ENCODE data around the gene DDX24.

DNA sequence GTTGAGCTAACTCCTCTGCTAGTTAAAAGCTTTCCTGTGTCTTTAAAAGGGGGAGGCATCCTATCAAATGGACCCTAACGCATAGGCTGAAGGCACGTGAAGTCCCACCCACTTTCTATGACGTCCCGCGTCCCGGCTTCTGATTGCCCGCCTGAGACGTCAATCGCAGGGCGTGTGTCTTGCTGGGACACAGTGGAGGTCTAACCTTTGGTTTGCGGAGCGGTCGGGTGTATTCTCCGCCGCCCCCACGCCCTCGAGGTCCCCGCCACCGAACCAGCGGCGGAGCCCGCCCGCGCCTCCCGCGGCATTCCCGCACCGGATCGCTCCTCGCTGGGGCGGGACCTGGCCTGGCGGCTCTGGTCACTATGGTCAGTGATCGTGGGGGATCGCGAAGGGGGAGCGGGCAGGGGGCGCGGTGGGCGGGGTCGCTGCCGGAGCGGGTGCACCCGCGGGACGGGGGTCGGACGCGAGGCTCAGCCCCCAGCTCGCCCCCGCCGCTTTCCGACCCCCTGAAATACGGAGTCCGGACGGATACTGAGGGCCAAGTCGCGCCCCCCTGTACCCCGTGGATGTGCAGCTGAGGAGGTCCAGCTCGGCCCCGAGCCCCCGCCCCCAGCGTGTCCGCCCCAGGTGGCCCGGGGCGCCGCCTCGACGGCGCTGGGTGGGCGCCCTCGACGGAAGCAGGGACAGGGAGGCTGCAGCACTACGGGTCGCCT, 54.7 kb downstream of the DDX24 start, which contains the start of gene OTUB2:
- TF ChIP-seq, protein P1, sequence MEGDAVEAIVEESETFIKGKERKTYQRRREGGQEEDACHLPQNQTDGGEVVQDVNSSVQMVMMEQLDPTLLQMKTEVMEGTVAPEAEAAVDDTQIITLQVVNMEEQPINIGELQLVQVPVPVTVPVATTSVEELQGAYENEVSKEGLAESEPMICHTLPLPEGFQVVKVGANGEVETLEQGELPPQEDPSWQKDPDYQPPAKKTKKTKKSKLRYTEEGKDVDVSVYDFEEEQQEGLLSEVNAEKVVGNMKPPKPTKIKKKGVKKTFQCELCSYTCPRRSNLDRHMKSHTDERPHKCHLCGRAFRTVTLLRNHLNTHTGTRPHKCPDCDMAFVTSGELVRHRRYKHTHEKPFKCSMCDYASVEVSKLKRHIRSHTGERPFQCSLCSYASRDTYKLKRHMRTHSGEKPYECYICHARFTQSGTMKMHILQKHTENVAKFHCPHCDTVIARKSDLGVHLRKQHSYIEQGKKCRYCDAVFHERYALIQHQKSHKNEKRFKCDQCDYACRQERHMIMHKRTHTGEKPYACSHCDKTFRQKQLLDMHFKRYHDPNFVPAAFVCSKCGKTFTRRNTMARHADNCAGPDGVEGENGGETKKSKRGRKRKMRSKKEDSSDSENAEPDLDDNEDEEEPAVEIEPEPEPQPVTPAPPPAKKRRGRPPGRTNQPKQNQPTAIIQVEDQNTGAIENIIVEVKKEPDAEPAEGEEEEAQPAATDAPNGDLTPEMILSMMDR (IDR thresholded peaks at IDR 0.05; ENCODE audit: control extremely low read depth in 1 of 3, insufficient read depth in 1 of 3, low read depth in 1 of 3, low read length in 3 of 3): no peak
- no peak for TF ChIP-seq EP300 (IDR thresholded peaks at IDR 0.05; ENCODE audit: borderline replicate concordance in 1 of 2, low read depth in 2 of 2, low read length in 2 of 2)
- no peak for TF ChIP-seq POLR2A (IDR thresholded peaks at IDR 0.05; ENCODE audit: control extremely low read depth in 1 of 2, low read depth in 2 of 2, low read length in 2 of 2)
- TF ChIP-seq, protein P2, sequence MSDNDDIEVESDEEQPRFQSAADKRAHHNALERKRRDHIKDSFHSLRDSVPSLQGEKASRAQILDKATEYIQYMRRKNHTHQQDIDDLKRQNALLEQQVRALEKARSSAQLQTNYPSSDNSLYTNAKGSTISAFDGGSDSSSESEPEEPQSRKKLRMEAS (IDR thresholded peaks at IDR 0.05): peak; percentile 82
- no peak for TF ChIP-seq EZH2 (IDR thresholded peaks at IDR 0.05; ENCODE audit: low read depth, low read length, severe bottlenecking)
- TF ChIP-seq GABPA (IDR thresholded peaks at IDR 0.05; ENCODE audit: borderline replicate concordance, insufficient read depth, low read length): no peak
- no peak for TF ChIP-seq SUZ12 (IDR thresholded peaks at IDR 0.05; ENCODE audit: low read length)
- TF ChIP-seq EGR1 (IDR thresholded peaks at IDR 0.05; ENCODE audit: borderline replicate concordance, low read depth, low read length): no peak
- TF ChIP-seq TBP (IDR thresholded peaks at IDR 0.05; ENCODE audit: low read depth, low read length): no peak
- TF ChIP-seq POLR2AphosphoS5 (IDR thresholded peaks at IDR 0.05; ENCODE audit: low read depth, low read length): no peak
